Measurements from ENCODE around the gene DUSP2.

Gene DUSP2

GRCh38 chr2:96114903-96115581 is 30.2 kb downstream of the DUSP2 start:
- DNase-seq (ENCODE audit: low spot score), result no peak

- DNase-seq (ENCODE audit: low spot score), result no peak
These were observed 30.7 kb downstream of the DUSP2 start for GRCh38 chr2:96114546-96114902.

GRCh38 chr2:96113951-96114350 is 31.3 kb downstream of the DUSP2 start:
- DNase-seq (ENCODE audit: low spot score), result no peak

- no peak for DNase-seq (ENCODE audit: low spot score)
These were observed 31.9 kb downstream of the DUSP2 start for GRCh38 chr2:96113367-96113677.

- DNase-seq (ENCODE audit: low spot score), result no peak
These were observed 32.5 kb downstream of the DUSP2 start for GRCh38 chr2:96112501-96113366.

- no peak for DNase-seq (ENCODE audit: low spot score)
These were observed 33.3 kb downstream of the DUSP2 start for GRCh38 chr2:96111823-96112500.

GRCh38 chr2:96111257-96111640 is 34.0 kb downstream of the DUSP2 start:
- DNase-seq (ENCODE audit: low spot score), result no peak

GRCh38 chr2:96110621-96111256 is 34.5 kb downstream of the DUSP2 start:
- no peak for DNase-seq (ENCODE audit: low spot score)

GRCh38 chr2:96109931-96110511 is 35.2 kb downstream of the DUSP2 start:
- no peak for DNase-seq (ENCODE audit: low spot score)

GRCh38 chr2:96109361-96109680 is 35.9 kb downstream of the DUSP2 start:
- no peak for DNase-seq (ENCODE audit: low spot score)

- no peak for DNase-seq (ENCODE audit: low spot score)
These were observed 36.5 kb downstream of the DUSP2 start for GRCh38 chr2:96108541-96109360.

GRCh38 chr2:96108151-96108540 is 37.1 kb downstream of the DUSP2 start:
- DNase-seq (ENCODE audit: low spot score), result no peak

GRCh38 chr2:96107708-96108065 is 37.6 kb downstream of the DUSP2 start:
- DNase-seq (ENCODE audit: low spot score), result no peak

GRCh38 chr2:96106991-96107707 is 38.1 kb downstream of the DUSP2 start:
- DNase-seq (ENCODE audit: low spot score), result no peak

- DNase-seq (ENCODE audit: low spot score), result no peak
These were observed 39.1 kb downstream of the DUSP2 start for GRCh38 chr2:96105994-96106715.

- DNase-seq (ENCODE audit: low spot score), result no peak
These were observed 39.9 kb downstream of the DUSP2 start for GRCh38 chr2:96105152-96105915.

GRCh38 chr2:96104487-96104861 is 40.8 kb downstream of the DUSP2 start:
- no peak for DNase-seq (ENCODE audit: low spot score)

GRCh38 chr2:96103761-96104486 is 41.3 kb downstream of the DUSP2 start:
- no peak for DNase-seq (ENCODE audit: low spot score)

- DNase-seq (ENCODE audit: low spot score), result no peak
These were observed 42.0 kb downstream of the DUSP2 start for GRCh38 chr2:96103187-96103601.

All from hematopoietic multipotent progenitor cell treated with erythropoietin and hydrocortisone succinate and interleukin-3 and kit ligand, for 17 days (in vitro differentiated cells).